Heart left ventricle (tissue), 13 donors: Measurements from ENCODE around the gene TRAF3.

ENCODE experiments used
- POLR2A ChIP-seq, 2 donors: fragments of 450-650 bp; IDR thresholded peaks; one replicate each; pipeline ENCODE4 v1.6.1; 2017; ENCODE audit warnings: antibody characterized with exemption in 2 of 2, mild to moderate bottlenecking in 2 of 2, moderate library complexity in 2 of 2
- TF ChIP-seq, protein P1 (sequence below), 12 donors: fragments of 200-600 bp; sonication (generic) in 4 of 12; IDR thresholded peaks; one replicate each; pipeline versions ENCODE4 v1.5.0 to v1.8.0; 2018 to 2022; ENCODE audit warnings: antibody characterized with exemption in 12 of 12, mild to moderate bottlenecking in 5 of 12
- donor health status: ischemic (EF 13 %, LVEDD 7.1; RV severe dilation, severe dysfunction).
- donor health status: DM: no; HTN: yes; CAD: no.
- donor health status: DM: no; HTN: no; CAD: no.
- donor health status: ischemic (EF 25% LVEDD 6.9; RV normal size, moderate dysfunction).
- donor health status: ischemic (EF 25% LVEDD 5.7; RV mildly dilated, moderate dysfunction).
- donor health status: ischemic (EF 35%, LVEDD 5.7; RV mildly dilated, moderate dysfunction).
- donor health status: nonischemic (EF 11% LVEDD 7.7; RV severe dilation, severe dysfunction).
- donor health status: DM: yes; HTN: yes; CAD: no.
- donor health status: PGD.
- donor health status: ischemic (EF 29% LVEDD 5.4; RV normal size, mild dysfunction).
- donor health status: nonischemic (EF 23%, LVEDD 6.1; RV moderate dilation, normal function).

GRCh38 chr14:102736956-102737355, 40.3 kb upstream of the TRAF3 start:
- TF ChIP-seq, protein P1, sequence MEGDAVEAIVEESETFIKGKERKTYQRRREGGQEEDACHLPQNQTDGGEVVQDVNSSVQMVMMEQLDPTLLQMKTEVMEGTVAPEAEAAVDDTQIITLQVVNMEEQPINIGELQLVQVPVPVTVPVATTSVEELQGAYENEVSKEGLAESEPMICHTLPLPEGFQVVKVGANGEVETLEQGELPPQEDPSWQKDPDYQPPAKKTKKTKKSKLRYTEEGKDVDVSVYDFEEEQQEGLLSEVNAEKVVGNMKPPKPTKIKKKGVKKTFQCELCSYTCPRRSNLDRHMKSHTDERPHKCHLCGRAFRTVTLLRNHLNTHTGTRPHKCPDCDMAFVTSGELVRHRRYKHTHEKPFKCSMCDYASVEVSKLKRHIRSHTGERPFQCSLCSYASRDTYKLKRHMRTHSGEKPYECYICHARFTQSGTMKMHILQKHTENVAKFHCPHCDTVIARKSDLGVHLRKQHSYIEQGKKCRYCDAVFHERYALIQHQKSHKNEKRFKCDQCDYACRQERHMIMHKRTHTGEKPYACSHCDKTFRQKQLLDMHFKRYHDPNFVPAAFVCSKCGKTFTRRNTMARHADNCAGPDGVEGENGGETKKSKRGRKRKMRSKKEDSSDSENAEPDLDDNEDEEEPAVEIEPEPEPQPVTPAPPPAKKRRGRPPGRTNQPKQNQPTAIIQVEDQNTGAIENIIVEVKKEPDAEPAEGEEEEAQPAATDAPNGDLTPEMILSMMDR (IDR thresholded peaks at IDR 0.05): no peak
- TF ChIP-seq POLR2A (IDR thresholded peaks at IDR 0.05): no peak
